H1 (cell line): ENCODE results near the gene ALLC. TPM values are rescaled to one million over a fixed set of nuclear protein-coding genes. Genes with fewer than 3 reads are reported as not detected.

Source experiments
- CTCF ChIA-PET: fragments of 300-600 bp; sonication (Branson Sonifier 250); formaldehyde crosslinking; loops from one replicate; lab custom pipeline; 2021; ENCODE audit not compliant: partially characterized antibody; lab: Charles Lee
- POLR2A ChIA-PET: fragments of 300-600 bp; sonication (Branson Sonifier 250); formaldehyde crosslinking; loops from one replicate; lab custom pipeline; 2021; ENCODE audit warnings: inconsistent platforms; ENCODE audit not compliant: partially characterized antibody; lab: Charles Lee
- DNase-seq, 2 experiments: peaks; one replicate each; pipeline versions ENCODE4 v3.0.0 to v3.0.0-alpha.2; 2010 to 2022; ENCODE audit warnings: low spot score in 2 of 2, low read depth in 1 of 2, mixed read lengths in 1 of 2
- FAIRE-seq: peaks from 2 replicates; lab custom pipeline; 2011; peaks lifted over from hg19 to GRCh38; lab: Jason Lieb, UNC
- H2AFZ ChIP-seq: 2 replicates; pipeline ENCODE4 v1.8.1; 2012; ENCODE audit warnings: low read length, inconsistent platforms
- H2AK5ac ChIP-seq: 2 replicates; pipeline ENCODE4 v1.6.1; 2013; ENCODE audit warnings: low read depth, low read length
- H2BK120ac ChIP-seq: replicated peaks from 2 replicates; pipeline ENCODE3; 2013; ENCODE audit warnings: low read depth, low read length, inconsistent platforms
- H2BK12ac ChIP-seq: 2 replicates; pipeline ENCODE4 v1.6.1; 2013; ENCODE audit warnings: low read depth, low read length
- H2BK15ac ChIP-seq: 2 replicates; pipeline ENCODE4 v1.6.1; 2013; ENCODE audit warnings: low read length
- H2BK20ac ChIP-seq: 2 replicates; pipeline ENCODE4 v1.6.1; 2013; ENCODE audit warnings: low read length
- H2BK5ac ChIP-seq: 2 replicates; pipeline ENCODE4 v1.6.1; 2013; ENCODE audit warnings: low read depth, low read length
- H3K14ac ChIP-seq: 2 replicates; pipeline ENCODE4 v1.6.1; 2013; ENCODE audit warnings: inconsistent platforms; ENCODE audit not compliant: insufficient read length
- H3K18ac ChIP-seq: 2 replicates; pipeline ENCODE4 v1.6.1; 2013; ENCODE audit warnings: low read length; ENCODE audit errors: extremely low read depth
- H3K23ac ChIP-seq: 2 replicates; pipeline ENCODE4 v1.6.1; 2013; ENCODE audit warnings: inconsistent platforms; ENCODE audit not compliant: insufficient read length
- H3K23me2 ChIP-seq: 2 replicates; pipeline ENCODE4 v1.6.1; 2013; ENCODE audit warnings: low read depth, low read length
- H3K27ac ChIP-seq: 2 replicates; pipeline ENCODE4 v1.6.1; 2011; ENCODE audit warnings: low read depth, low read length, inconsistent platforms
- H3K27me3 ChIP-seq, 4 experiments: replicated peaks in 1 of 4; 1 replicate in 1 of 4; 2 replicates in 3 of 4; pipeline versions ENCODE4 v1.6.1 to v1.8.1; 2011 to 2013; ENCODE audit warnings: low read length in 3 of 4, mild to moderate bottlenecking in 3 of 4, inconsistent platforms in 2 of 4, mixed read lengths in 2 of 4, moderate library complexity in 1 of 4; ENCODE audit not compliant: control insufficient read depth in 3 of 4, insufficient read depth in 3 of 4; ENCODE audit errors: extremely low read depth in 1 of 4
- H3K36me3 ChIP-seq, 4 experiments: 2 replicates each; pipeline versions ENCODE4 v1.6.1 to v1.8.1; 2011 to 2013; ENCODE audit warnings: mild to moderate bottlenecking in 4 of 4, low read length in 3 of 4, moderate library complexity in 2 of 4, control low read depth in 1 of 4, inconsistent platforms in 1 of 4; ENCODE audit not compliant: insufficient read depth in 4 of 4, control insufficient read depth in 2 of 4
- H3K4ac ChIP-seq: replicated peaks from 2 replicates; pipeline ENCODE3; 2013; ENCODE audit warnings: low read length, low read depth, mixed read lengths, inconsistent platforms; ENCODE audit not compliant: insufficient read length
- H3K4me1 ChIP-seq, 4 experiments: replicated peaks in 1 of 4; 1 replicate in 1 of 4; 2 replicates in 3 of 4; pipeline versions ENCODE4 v1.6.1 to v1.8.1; 2011 to 2013; ENCODE audit warnings: low read length in 3 of 4, inconsistent platforms in 2 of 4, mixed read lengths in 1 of 4; ENCODE audit not compliant: insufficient read depth in 4 of 4, control insufficient read depth in 3 of 4
- H3K4me2 ChIP-seq, 2 experiments: 2 replicates each; pipeline versions ENCODE4 v1.6.1 to v1.8.1; 2011 to 2013; ENCODE audit warnings: low read depth in 2 of 2, low read length in 2 of 2, control low read depth in 1 of 2, inconsistent platforms in 1 of 2, mild to moderate bottlenecking in 1 of 2; ENCODE audit not compliant: insufficient read depth in 1 of 2
- H3K4me3 ChIP-seq, 4 experiments: fragments of 200-600, 300-600 bp in 1 of 4; sonication (generic), shearing (Covaris generic), sonication (Bioruptor Twin) in 1 of 4; 2 replicates each; pipeline versions ENCODE4 v1.5.1 to v1.8.1; 2011 to 2016; ENCODE audit warnings: low read length in 4 of 4, low read depth in 3 of 4, control low read depth in 2 of 4, inconsistent platforms in 2 of 4, mild to moderate bottlenecking in 2 of 4, mixed read lengths in 1 of 4, moderate library complexity in 1 of 4; ENCODE audit not compliant: insufficient read depth in 2 of 4; ENCODE audit errors: extremely low read depth in 1 of 4
- H3K56ac ChIP-seq: replicated peaks from 2 replicates; pipeline ENCODE3; 2013; ENCODE audit warnings: low read depth, mild to moderate bottlenecking, mixed read lengths, low read length, inconsistent platforms; ENCODE audit not compliant: insufficient read length
- H3K79me1 ChIP-seq: 2 replicates; pipeline ENCODE4 v1.6.1; 2013; ENCODE audit warnings: low read depth, low read length, control low read depth
- H3K79me2 ChIP-seq, 2 experiments: 2 replicates each; pipeline versions ENCODE4 v1.6.1 to v1.8.1; 2012 to 2013; ENCODE audit warnings: low read length in 2 of 2, mild to moderate bottlenecking in 2 of 2, inconsistent platforms in 1 of 2; ENCODE audit not compliant: insufficient read depth in 2 of 2, control insufficient read depth in 1 of 2
- H3K9ac ChIP-seq, 4 experiments: replicated peaks in 1 of 4; 1 replicate in 1 of 4; 2 replicates in 3 of 4; pipeline versions ENCODE4 v1.6.1 to v1.8.1; 2011 to 2013; ENCODE audit warnings: low read depth in 3 of 4, low read length in 3 of 4, control low read depth in 2 of 4, mild to moderate bottlenecking in 2 of 4, moderate library complexity in 2 of 4, inconsistent platforms in 1 of 4; ENCODE audit errors: extremely low read depth in 1 of 4
- H3K9me3 ChIP-seq, 2 experiments: 2 replicates each; pipeline versions ENCODE4 v1.6.1 to v1.8.1; 2012 to 2013; ENCODE audit warnings: mild to moderate bottlenecking in 2 of 2, moderate library complexity in 2 of 2, control low read depth in 1 of 2, inconsistent platforms in 1 of 2, low read depth in 1 of 2, low read length in 1 of 2, mixed read lengths in 1 of 2; ENCODE audit not compliant: insufficient read depth in 2 of 2
- H4K20me1 ChIP-seq, 2 experiments: replicated peaks in 1 of 2; 2 replicates each; pipeline versions ENCODE3 to v1.8.1; 2011 to 2013; ENCODE audit warnings: inconsistent platforms in 2 of 2, low read length in 2 of 2, mild to moderate bottlenecking in 1 of 2; ENCODE audit not compliant: insufficient read depth in 2 of 2, control insufficient read depth in 1 of 2
- H4K5ac ChIP-seq: 2 replicates; pipeline ENCODE4 v1.6.1; 2013; ENCODE audit warnings: low read length, low read depth, mixed read lengths, inconsistent platforms; ENCODE audit not compliant: insufficient read length
- H4K8ac ChIP-seq: 2 replicates; pipeline ENCODE4 v1.8.0; 2013; ENCODE audit warnings: mild to moderate bottlenecking, moderate library complexity, low read length, inconsistent platforms; ENCODE audit not compliant: insufficient read depth; ENCODE audit errors: extremely low read depth
- H4K91ac ChIP-seq: replicated peaks from 2 replicates; pipeline ENCODE3; 2013; ENCODE audit warnings: low read length, mixed read lengths, inconsistent platforms; ENCODE audit not compliant: insufficient read length
- CEBPB ChIP-seq: IDR thresholded peaks from 2 replicates; pipeline ENCODE4 v1.6.1; 2012; ENCODE audit warnings: low read depth, low read length
- HDAC2 ChIP-seq, 2 experiments: fragments of 300-600 bp in 1 of 2; sonication (generic) in 1 of 2; IDR thresholded peaks; 2 replicates each; pipeline ENCODE4 v1.6.1; 2011 to 2012; ENCODE audit warnings: low read depth in 2 of 2, low read length in 2 of 2, mild to moderate bottlenecking in 2 of 2, moderate library complexity in 2 of 2, borderline replicate concordance in 1 of 2, inconsistent platforms in 1 of 2
- SP2 ChIP-seq: IDR thresholded peaks from 2 replicates; pipeline ENCODE4 v1.6.1; 2012; ENCODE audit warnings: mild to moderate bottlenecking, low read length, inconsistent platforms
- polyA plus RNA-seq, 7 experiments: library from polyadenylated mRNA; depleted of rRNA in 3 of 7; stranded (reverse) in 5 of 7; unstranded in 2 of 7; fragments of >200 nt in 5 of 7; fragments of 200-250 nt in 2 of 7; gene quantifications; 1 replicate in 5 of 7; 2 replicates in 1 of 7; 4 replicates in 1 of 7; pipeline versions ENCODE4 v1.2.1 to v1.2.3, GENCODE V29; 2011 to 2013; ENCODE audit warnings: missing spikeins in 2 of 7, mixed read lengths in 2 of 7
- total RNA-seq: library from RNA; stranded (reverse); fragmentation: NEBNext Ultra II Directional; extraction: Animal tissue kit (Norgen Biotek cat#: 25700); gene quantifications from 2 replicates; pipeline ENCODE4 v1.2.1, GENCODE V29; 2021

Gene ALLC
- total and polyA plus RNA-seq, 2 of the 8 experiments (the other 6 are each of a cell fraction or from before 2014, with no cell fraction given), result not detected

DNA sequence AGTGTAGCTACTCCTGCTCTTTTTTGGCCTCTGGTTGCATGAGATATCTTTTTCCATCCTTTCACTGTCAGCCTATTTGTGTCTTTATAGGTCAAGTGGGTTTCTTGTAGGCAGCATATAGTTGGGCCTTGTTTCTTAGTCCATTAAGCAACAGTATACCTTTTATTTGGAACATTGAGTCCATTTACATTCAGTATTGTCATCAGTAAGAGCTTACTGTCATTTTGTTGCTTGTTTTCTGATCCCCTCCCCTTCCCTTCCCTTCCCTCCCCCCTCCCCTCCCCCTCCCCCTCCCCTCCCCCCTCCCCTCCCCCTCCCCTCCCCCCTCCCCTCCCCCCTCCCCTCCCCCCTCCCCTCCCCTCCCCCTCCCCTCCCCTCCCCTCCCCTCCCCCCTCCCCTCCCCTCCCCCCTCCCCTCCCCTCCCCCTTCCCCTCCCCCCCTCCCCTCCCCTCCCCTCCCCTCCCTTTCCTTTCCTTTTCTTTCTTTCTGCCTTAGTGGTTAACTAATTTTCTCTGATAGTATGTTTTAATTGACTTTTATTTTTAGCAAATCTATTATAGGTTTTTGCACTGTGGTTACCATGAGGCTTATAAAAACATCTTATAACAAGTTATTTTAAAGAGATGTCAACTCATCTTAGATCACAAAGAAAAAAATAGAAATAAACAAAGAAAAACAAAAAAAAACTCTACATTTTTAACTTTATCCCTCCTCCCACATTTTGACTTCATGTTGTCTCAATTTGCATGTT is 32.2 kb downstream of the ALLC start:
- H4K5ac ChIP-seq, result no peak overlapping the region
- H3K27me3 ChIP-seq, result no peaks in the 10 kb centered on the region; a peak in 1 of 7 replicates
- FAIRE-seq (no peak), DNase-seq (no peak)
- H2BK20ac ChIP-seq, result no peak overlapping the region
- no peak overlapping the region for H3K4me2 ChIP-seq
- peaks cover 0 to 2% of the 10 kb centered on the region in 2 experiments; a peak in 1 of 4 replicates for H3K9me3 ChIP-seq
- no peak overlapping the region for H3K27ac ChIP-seq
- no peak overlapping the region for H2AK5ac ChIP-seq
- POLR2A ChIA-PET, result no interaction called here
- no peaks in the 10 kb centered on the region for H3K23me2 ChIP-seq
- H2BK120ac ChIP-seq, result no peak overlapping the region
- no peaks in the 10 kb centered on the region for H3K4me1 ChIP-seq
- no peak overlapping the region for H3K14ac ChIP-seq
- H2BK15ac ChIP-seq, result no peak overlapping the region
- no peak overlapping the region for H4K8ac ChIP-seq
- H3K4ac ChIP-seq, result no peak overlapping the region
- no peak overlapping the region for H2BK12ac ChIP-seq
- no peaks in the 10 kb centered on the region for H3K79me2 ChIP-seq
- H4K20me1 ChIP-seq, result no peaks in the 10 kb centered on the region
- H3K79me1 ChIP-seq, result no peaks in the 10 kb centered on the region
- TF ChIP-seq SP2 (no peak), HDAC2 (IDR thresholded peaks at IDR 0.05; ENCODE audit: borderline replicate concordance in 1 of 2, low read depth in 2 of 2, low read length in 2 of 2) (no peak), CEBPB (no peak)
- no peak overlapping the region for H2AFZ ChIP-seq
- H3K56ac ChIP-seq, result no peak overlapping the region
- H3K23ac ChIP-seq, result no peak overlapping the region
- no peak overlapping the region for H3K4me3 ChIP-seq
- no peak overlapping the region for H4K91ac ChIP-seq
- CTCF ChIA-PET, result interaction anchor here (0.6 to 1.4 kb wide), 5 partner anchors 23 to 262 kb away, joined by 3 to 4 read pairs (median 3); no protein-coding TSS in a partner anchor
- no peaks in the 10 kb centered on the region for H3K36me3 ChIP-seq
- H2BK5ac ChIP-seq, result no peak overlapping the region
- no peak overlapping the region for H3K18ac ChIP-seq
- no peak overlapping the region for H3K9ac ChIP-seq
